Liver (tissue), 3 donors: Measurements from ENCODE around the gene LDAH.

ENCODE experiments used
- JUND ChIP-seq, 2 donors: IDR thresholded peaks; 2 replicates each; pipeline ENCODE4 v1.6.1; 2016; ENCODE audit warnings: antibody characterized with exemption in 2 of 2
- RXRA ChIP-seq, 2 donors: IDR thresholded peaks; 2 replicates each; pipeline ENCODE4 v1.6.1; 2017 to 2018; ENCODE audit warnings: antibody characterized with exemption in 2 of 2, mild to moderate bottlenecking in 1 of 2
- TF ChIP-seq, protein P1 (sequence below): fragments of 150-350 bp; IDR thresholded peaks from 2 replicates; pipeline ENCODE4 v1.5.1; 2017; ENCODE audit warnings: improper control_type of control experiment, low read depth, low read length; ENCODE audit not compliant: missing input control
- donor health status: healthy.
- donor health status: healthy.

DNA sequence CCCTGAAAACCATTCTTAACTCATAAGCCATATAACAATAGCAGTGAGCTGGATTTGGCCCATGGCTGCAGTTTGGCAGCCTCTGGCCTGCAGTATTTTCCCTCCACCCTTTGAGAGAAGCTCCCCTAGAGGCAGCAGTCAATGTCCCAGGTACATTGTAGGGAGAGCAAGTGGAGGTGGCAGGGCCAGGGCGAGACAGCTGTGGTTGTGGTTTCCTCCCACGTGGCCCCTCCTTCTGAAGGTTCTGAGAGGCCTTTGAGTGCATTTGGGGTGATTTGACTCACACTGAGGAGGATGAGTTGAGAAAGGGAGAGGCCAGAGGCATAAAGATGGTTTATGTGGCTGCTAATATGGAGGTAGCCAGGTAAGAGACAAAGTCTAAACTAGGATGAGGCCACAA is 45.5 kb upstream of the LDAH start:
- TF ChIP-seq JUND (IDR thresholded peaks at IDR 0.05) (no peak), RXRA (IDR thresholded peaks at IDR 0.05) (no peak)
- TF ChIP-seq, protein P1, sequence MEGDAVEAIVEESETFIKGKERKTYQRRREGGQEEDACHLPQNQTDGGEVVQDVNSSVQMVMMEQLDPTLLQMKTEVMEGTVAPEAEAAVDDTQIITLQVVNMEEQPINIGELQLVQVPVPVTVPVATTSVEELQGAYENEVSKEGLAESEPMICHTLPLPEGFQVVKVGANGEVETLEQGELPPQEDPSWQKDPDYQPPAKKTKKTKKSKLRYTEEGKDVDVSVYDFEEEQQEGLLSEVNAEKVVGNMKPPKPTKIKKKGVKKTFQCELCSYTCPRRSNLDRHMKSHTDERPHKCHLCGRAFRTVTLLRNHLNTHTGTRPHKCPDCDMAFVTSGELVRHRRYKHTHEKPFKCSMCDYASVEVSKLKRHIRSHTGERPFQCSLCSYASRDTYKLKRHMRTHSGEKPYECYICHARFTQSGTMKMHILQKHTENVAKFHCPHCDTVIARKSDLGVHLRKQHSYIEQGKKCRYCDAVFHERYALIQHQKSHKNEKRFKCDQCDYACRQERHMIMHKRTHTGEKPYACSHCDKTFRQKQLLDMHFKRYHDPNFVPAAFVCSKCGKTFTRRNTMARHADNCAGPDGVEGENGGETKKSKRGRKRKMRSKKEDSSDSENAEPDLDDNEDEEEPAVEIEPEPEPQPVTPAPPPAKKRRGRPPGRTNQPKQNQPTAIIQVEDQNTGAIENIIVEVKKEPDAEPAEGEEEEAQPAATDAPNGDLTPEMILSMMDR = no peak
